GM19455 (cell line): ENCODE results near the gene TUBB3.
A peak's percentile ranks its signal among the peaks of the same experiment; 100 is the strongest.
"Not testable (repeated sequence)": the region's sequence is repeated elsewhere in the genome, so short reads cannot be mapped to it uniquely, and the experiment has no call there.

Experiments
- ATAC-seq: cut with Tn5 transposase; IDR thresholded peaks from one replicate; pipeline ENCODE4 v1.9.1; 2021; ENCODE audit not compliant: unreplicated experiment

Gene TUBB3

DNA sequence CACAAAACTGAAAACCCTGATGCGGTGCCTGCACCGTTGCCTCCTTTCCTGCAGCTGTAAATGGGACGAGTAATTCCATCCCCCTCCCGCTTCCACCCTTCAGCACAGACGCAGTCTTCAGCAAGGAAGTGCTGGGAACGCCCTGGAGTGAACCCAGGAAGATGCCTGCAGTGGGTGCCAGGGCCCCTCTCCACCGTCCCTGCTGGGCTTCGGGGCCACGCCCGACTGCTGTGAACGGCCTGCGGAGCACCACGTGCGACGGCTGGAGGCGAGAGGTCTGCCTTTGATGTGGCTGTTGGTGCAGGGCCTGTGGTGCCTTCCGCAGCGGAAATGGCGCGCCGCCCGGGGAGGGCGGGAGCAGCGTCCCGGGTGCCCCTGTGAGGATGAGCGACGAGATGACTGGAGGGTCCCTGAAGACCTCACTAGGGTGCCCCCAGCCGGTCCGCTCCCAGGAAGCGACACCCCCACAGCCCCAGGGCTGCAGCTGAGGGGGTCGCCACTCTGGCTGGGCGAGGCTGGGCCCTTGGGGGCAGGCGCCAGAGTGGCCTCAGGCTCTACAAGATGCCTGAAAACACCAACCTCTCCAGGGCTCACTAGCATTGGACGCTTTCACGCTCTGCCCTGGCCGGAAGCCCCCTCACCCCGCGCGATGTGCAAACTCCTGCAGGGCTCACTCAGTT, 5.2 kb upstream of the TUBB3 start:
- peak; percentile 61 for ATAC-seq

- no peak for ATAC-seq
These were observed 4.4 kb upstream of the TUBB3 start, which contains the start of gene MC1R for GRCh38 chr16:89918453-89919347. Gene MC1R, plus strand, starts transcription at chr16:89918862. Its CDS starts 397 bp downstream, at chr16:89919259.

- no peak for ATAC-seq
These were observed 3.4 kb upstream of the TUBB3 start for GRCh38 chr16:89919535-89920406.

DNA sequence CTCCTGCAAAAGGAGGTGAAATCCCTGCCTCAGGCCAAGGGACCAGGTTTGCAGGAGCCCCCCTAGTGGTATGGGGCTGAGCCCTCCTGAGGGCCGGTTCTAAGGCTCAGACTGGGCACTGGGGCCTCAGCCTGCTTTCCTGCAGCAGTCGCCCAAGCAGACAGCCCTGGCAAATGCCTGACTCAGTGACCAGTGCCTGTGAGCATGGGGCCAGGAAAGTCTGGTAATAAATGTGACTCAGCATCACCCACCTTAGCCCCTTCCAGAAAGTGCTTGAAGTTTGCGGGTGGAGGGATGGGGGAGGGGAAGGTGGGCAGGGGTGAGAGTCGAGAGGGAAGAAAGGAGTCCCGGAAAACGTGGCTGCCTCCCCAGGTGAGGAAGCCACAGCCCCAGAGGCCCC, 2.4 kb upstream of the TUBB3 start:
- ATAC-seq: no peak

DNA sequence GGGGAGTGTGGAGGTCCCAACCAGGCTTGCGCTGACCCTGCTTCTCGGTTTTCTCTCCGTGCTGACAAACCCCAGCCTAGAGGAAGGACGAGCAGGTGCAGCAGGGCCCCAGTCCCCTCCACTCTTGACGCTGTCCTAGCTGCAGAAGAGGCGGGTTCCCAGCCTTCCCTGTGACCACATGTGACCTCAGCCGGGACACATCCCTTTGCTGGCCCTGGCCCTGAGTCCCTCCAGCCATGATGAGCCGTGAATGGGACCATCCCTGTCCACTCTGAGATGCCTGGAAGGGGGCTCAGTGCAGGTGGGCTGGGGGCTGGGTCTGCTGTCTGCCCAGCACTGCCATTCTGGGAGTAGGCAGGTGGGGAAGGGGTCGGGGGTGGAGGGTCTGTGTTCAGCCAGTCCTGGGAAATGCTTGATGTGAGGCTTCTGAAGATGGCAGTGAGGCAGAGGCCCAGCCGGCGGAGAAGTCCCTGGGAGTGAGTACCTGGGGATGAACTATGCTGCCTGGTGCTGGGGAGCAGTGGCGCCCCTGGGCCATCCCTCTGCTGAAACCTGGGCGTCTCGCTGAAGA, 1.9 kb upstream of the TUBB3 start:
- no peak for ATAC-seq

GRCh38 chr16:89921702-89922476, 1.3 kb upstream of the TUBB3 start:
- no peak for ATAC-seq

GRCh38 chr16:89922477-89922883, 662 bp upstream of the TUBB3 start:
- ATAC-seq: no peak

GRCh38 chr16:89923640-89924296, 626 bp downstream of the TUBB3 start:
- no peak for ATAC-seq

GRCh38 chr16:89924297-89924924, 1.3 kb downstream of the TUBB3 start:
- ATAC-seq: no peak

DNA sequence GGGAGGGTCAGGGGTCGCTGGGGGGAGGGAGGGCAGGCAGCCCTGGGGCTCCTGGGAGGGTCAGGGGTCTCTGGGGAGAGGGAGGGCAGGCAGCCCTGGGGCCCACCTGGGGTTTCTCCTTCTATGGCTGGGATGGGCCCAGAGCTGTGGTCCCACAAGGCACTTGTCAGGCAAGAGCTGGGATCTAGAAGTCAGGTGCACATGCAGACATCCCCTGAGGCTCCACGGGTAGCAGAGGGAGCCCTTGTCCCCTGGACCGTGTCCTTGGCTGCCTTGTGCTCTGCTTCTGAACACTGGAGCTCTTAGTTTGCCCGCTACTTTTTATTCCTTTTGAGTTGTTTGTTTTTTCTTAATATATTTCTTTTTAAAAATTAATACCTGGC, 1.8 kb downstream of the TUBB3 start:
- no peak for ATAC-seq

GRCh38 chr16:89925596-89926079, 2.5 kb downstream of the TUBB3 start:
- ATAC-seq: no peak

DNA sequence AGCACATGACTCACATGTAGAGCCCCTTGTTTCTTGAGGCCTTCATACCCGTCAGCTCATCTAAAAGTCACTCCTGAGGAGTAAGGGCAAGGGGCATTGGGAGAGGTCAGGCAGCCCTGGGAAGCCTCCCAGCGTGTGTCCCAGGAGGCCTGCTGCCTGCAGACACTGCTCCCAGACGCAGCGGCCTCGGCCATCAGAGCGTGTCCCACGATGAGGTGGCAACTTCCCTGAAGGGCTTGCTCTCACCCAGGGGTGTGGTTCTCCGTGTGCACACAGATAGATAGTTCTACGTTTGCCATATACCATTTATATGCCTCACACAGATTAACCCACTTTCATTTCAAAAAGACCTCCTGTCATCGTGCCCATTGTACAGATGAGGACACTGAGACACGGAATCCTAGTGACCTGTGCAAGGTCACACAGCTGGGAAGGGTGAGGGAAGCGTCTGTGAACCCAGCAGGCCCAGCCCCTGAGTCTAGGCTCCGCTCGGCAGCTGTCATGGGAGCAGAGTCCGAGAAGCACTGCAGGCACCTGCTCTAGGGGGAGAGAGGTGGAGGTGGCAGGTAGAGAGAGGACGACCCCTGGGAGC, 8.3 kb downstream of the TUBB3 start:
- ATAC-seq: no peak

GRCh38 chr16:89931964-89932363, 8.8 kb downstream of the TUBB3 start:
- ATAC-seq: no peak

GRCh38 chr16:89934019-89934418, 10.9 kb downstream of the TUBB3 start:
- ATAC-seq: not testable (repeated sequence)

DNA sequence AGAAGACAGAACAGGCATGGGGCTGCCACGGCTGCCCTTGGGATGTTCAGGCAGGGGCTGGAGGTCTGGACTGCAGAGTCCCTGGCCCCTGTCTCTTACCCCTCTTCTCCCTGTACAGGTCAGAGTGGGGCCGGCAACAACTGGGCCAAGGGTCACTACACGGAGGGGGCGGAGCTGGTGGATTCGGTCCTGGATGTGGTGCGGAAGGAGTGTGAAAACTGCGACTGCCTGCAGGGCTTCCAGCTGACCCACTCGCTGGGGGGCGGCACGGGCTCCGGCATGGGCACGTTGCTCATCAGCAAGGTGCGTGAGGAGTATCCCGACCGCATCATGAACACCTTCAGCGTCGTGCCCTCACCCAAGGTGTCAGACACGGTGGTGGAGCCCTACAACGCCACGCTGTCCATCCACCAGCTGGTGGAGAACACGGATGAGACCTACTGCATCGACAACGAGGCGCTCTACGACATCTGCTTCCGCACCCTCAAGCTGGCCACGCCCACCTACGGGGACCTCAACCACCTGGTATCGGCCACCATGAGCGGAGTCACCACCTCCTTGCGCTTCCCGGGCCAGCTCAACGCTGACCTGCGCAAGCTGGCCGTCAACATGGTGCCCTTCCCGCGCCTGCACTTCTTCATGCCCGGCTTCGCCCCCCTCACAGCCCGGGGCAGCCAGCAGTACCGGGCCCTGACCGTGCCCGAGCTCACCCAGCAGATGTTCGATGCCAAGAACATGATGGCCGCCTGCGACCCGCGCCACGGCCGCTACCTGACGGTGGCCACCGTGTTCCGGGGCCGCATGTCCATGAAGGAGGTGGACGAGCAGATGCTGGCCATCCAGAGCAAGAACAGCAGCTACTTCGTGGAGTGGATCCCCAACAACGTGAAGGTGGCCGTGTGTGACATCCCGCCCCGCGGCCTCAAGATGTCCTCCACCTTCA, 11.7 kb downstream of the TUBB3 start:
- no peak for ATAC-seq

DNA sequence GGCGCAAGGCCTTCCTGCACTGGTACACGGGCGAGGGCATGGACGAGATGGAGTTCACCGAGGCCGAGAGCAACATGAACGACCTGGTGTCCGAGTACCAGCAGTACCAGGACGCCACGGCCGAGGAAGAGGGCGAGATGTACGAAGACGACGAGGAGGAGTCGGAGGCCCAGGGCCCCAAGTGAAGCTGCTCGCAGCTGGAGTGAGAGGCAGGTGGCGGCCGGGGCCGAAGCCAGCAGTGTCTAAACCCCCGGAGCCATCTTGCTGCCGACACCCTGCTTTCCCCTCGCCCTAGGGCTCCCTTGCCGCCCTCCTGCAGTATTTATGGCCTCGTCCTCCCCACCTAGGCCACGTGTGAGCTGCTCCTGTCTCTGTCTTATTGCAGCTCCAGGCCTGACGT, 12.5 kb downstream of the TUBB3 start:
- not testable (repeated sequence) for ATAC-seq

- no peak for ATAC-seq
These were observed 12.9 kb downstream of the TUBB3 start for GRCh38 chr16:89936034-89936433.

DNA sequence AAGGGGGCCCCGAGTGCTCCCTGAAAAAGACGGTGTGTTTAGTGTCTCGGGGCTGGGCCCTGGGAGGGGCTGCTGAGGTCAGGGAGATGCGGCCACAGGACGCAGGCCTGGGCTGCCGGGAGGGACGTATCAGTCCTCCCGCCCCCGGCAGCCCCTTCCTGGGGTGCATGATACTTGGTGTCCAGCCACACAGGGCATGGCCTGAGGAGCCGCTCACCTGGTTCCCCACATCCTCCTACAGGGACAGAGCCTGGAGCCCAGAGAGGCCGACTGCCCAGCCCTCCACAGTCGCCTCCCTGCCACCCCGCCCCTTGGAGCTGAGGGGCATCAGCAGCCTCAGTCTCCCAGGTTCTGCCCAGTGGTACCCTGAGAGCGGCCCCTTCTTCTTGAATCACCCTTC, 13.4 kb downstream of the TUBB3 start:
- no peak for ATAC-seq
